HG02973 (cell line): Measurements from ENCODE around the gene USP22.
"Not testable (repeated sequence)": the region's sequence is repeated elsewhere in the genome, so short reads cannot be mapped to it uniquely, and the experiment has no call there.

Experiments used
- ATAC-seq: cut with Tn5 transposase; IDR thresholded peaks from one replicate; pipeline ENCODE4 v1.9.1; 2021; ENCODE audit warnings: moderate library complexity; ENCODE audit not compliant: unreplicated experiment

The USP22 gene

DNA sequence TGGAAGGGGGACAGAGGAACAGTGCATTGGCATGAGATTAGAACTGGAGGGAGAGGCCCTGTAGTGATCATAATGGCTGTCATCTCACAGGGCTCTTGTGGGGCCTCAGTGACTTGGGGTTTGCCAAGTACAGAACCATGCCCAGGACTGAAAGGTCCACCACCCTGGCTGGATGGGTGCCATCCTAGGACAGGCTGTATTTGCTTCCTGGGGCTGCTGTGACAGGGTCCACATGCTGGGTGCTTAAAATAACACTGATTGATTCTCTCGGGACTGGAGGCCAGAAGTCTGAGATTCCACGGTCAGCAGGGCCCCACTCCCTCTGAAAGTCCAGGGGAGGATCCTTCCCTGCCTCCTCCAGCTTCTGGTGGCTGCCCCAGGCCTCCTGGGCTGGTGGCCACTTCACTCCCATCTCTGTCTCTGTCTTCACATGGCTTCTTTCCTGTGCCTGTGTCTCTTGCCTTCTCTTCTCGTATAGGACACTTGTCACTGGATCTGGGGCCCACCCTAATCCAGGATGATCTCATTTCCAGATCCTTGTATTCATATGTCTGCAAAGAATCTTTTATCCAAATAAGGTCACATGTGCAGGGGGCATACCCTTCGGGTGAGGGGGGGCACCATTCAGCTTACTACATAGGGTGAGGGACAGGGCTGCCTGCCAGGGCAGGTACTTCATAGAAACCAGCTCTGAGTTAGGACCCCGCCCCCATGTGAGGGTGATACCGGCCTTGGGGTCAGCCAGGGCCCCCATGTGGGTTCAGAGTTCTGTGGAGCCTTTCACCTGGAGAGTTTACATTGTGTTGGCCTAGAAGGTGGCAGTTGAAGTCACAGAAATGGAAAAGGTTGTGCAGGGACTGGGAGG is 52.6 kb downstream of the USP22 start:
- ATAC-seq = no peak

DNA sequence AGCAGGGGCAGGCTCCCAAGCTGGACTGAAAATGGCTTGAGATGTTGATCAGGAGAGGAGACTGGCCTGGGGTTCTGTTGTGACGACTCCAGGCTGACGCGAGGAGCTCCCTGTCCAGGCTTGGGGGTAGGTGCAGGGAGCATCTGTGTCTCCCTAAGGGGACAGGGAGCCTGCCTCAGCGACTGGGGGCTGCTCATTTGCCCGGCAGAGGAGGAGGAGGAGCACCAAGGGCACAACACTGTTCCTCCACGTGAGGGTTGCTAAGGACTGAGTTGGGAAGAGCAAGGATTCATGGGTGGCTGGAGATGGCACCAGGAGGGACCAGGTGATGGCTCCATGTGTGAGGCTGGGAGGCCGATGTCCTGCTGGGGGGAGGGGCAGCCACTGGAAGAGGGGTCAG is 53.3 kb downstream of the USP22 start:
- no peak for ATAC-seq

- ATAC-seq = no peak
Observed at GRCh38 chr17:20988896-20989295, 53.9 kb downstream of the USP22 start.

DNA sequence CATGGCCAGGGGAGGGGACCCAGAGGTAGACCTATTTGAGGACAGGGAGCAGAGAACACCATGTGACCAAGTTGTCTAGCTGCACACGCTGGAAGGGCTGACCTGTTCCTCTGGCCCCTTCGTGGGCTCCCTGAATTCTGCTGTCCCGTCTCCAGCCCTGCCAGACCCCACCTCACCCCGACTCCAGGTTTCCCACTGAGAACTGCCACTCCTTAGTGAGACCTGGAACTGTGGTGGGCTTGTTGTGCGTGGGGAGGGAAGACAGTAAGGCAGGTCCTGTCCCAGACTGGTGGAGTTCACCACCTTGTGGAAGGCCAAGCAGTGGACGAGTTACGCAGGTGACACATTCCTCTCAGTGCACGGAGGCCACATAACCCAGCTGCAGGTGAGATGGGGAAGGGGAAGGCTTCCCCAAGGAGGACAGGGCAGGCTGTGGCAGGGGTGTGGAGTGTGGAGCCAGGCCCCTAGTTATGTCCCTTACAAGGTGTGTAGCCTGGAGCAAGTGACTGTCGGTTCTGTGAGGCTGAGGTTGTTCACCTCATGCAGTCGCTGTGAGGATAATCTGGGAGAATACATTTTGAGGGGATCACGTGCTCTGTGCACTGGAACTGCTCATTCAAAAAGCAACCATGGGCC is 54.7 kb downstream of the USP22 start:
- no peak for ATAC-seq

GRCh38 chr17:20987511-20987910 is 55.3 kb downstream of the USP22 start:
- ATAC-seq = no peak

DNA sequence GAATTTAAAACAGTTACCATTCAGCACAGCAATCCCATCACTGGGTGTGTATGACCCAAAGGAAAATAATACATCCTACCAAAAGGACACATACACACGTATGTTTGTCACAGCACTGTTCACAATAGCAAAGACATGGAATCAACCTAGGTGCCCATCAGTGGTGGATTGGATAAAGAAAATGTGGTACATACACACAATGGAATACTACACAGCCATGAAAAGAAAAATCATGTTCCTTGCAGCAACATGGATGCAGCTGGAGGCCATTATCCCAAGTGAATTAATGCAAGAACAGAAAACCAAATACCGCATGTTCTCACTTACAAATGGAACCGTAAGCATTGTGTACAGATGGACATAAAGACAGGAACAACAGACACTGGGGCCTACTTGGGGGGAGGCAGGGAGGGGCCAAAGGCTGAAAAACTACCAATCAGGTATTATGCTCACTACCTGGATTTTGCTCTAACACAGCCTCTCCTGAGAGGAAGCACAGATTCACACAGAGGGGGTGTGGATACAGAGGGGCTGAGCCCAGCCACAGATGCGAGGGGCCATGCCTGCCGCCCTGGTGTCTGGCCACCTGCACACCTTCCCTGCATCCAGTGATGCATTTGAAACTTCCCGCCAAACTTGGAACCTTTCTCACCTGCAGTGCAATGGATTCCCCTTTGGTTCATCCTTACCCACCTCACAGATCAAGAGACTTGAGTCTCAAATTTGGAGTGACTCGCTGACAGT is 55.9 kb downstream of the USP22 start:
- no peak for ATAC-seq

GRCh38 chr17:20983359-20983637 is 59.5 kb downstream of the USP22 start:
- no peak for ATAC-seq

GRCh38 chr17:20982589-20983358 is 60.0 kb downstream of the USP22 start:
- ATAC-seq = no peak

DNA sequence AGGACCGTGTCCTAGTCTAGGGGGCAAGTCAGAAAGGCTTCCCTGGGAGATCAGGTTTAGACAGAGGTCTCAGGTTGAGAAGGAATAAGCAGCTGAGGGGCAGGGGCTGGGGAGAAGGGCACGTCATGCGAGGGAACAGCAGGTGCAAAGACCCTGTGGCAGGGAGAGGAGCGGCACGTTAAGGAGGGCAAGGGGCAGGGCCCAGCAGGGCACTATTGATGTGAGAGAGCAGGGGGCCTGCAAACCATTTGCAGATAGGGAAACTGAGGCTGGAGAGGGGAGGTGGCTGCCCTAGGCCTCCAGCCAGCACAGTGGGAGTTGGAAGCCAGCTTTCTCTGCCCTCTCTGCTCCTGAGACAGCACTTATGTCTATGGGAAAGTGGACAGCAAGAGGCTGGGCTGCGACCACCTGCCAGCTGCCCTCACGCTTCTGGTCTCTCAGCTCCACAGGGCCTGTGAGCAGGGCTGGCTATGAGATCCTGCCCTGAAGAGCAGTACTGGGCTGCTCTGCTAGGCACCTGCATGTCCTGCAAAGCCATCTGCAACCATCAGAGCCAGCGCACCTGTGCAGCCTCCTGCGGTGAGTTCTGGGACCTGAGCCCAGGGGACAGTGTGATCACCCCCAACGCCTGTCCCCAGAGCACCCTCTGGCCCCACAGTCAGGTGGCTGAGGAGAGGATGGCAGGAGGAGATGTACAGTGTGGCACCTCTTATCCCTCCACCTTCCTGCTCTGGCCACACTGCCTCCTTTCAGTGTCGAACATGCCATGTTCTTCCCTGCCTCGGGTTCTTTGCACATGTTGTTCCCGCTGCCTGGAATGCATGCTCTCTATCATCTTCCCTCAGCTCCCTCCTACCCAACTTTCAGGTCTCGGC is 61.5 kb downstream of the USP22 start:
- no peak for ATAC-seq

- no peak for ATAC-seq
Observed at GRCh38 chr17:20979792-20980083, 63.1 kb downstream of the USP22 start.

DNA sequence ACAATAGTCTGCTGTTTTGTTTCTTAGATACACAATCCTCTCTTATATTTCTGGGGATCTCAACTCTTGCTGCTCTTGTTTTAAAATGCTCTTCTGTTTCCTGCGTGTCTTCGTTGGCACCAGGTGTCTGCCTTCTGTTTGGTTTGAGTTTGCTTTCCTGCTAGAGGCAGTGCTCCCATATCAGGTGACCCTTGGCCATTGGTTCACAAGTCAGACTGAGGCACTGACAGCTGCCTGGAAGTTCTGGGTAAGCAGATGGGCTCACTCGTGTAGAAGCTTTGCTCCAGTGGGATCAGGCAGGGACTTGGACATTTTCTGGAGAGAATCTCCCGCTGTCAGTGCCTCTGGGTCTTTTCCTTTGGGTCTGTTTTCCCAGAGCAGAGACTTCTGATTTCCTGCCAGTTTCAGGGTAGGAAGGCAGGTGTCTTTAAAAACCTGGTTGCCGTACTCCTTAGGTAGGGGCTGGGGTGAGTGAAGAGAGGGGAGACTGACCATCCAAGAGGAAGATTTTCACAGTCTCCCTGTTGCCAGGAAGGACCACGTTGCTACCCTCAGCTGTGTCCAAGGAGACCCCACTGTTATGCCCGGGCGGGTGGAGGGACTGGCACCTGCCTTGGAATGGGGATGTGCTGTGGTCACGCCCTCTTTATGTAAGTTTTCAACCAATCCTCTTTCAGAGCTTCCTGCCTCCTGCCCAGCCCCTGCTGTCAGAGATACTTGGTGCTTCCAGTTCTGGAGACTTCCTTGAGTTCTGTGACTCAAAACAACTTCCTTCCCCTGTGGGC is 63.6 kb downstream of the USP22 start:
- ATAC-seq = not testable (repeated sequence)

GRCh38 chr17:20977609-20978253 is 65.1 kb downstream of the USP22 start:
- not testable (repeated sequence) for ATAC-seq

GRCh38 chr17:20975566-20975965 is 67.2 kb downstream of the USP22 start:
- ATAC-seq = no peak

DNA sequence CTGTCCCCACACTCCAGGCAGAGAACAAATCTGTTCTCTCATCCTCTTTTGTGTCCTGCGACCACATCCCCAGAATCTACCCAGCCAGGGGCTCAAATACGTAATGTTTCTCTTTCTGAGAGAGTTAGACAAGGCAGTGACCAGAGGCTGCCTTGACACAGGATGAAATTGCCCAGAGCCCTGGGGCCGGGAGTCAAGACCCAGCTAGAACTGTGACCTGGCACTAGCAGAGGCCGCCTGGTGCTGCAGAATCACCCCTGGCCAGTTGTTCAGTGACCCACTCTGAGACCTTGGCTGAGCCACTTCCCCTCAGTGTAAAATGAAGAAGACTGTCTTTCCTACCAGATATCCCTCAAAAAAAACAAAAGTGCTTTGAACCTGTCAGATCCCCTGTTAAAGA is 72.5 kb downstream of the USP22 start:
- no peak for ATAC-seq

GRCh38 chr17:20968913-20969616 is 73.7 kb downstream of the USP22 start:
- ATAC-seq = no peak

DNA sequence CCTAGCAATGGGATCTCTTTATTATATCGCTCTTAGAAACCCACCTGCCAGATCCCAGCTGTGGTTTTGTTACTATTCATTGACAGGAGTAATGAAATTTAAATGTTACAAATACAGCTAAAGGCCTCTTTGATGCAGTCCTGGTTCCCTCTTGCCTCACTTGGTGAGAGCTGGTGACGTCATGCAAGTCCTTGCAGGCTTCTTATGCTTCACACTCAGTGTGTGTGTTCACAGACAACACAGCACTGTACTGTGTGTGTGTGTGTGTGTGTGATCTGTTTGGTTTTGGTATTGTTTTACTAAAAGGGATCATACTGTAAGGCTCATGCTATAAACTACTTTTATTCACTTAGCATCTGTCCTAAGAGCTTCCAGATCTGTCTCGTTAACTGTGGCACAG is 75.0 kb downstream of the USP22 start:
- ATAC-seq = no peak

DNA sequence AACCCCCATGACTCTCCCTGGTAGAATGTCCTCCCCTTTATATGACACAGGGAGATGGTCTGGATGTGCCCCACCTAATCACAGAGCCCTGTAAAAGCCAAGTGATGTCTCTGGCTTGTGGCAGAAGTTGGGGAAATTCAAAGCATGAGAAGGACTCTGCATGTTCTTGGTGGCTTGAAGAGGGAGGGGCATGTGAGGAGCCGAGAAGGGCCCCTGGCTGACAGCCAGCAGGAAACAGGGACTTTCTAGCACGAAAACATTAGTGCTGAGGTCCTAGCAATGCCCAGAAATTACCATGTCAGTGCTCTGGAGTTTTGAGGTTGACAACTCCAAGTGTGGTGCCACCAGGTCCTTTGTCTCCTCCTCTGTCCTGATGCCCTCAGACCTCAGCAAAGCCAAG is 75.9 kb downstream of the USP22 start:
- ATAC-seq = no peak

DNA sequence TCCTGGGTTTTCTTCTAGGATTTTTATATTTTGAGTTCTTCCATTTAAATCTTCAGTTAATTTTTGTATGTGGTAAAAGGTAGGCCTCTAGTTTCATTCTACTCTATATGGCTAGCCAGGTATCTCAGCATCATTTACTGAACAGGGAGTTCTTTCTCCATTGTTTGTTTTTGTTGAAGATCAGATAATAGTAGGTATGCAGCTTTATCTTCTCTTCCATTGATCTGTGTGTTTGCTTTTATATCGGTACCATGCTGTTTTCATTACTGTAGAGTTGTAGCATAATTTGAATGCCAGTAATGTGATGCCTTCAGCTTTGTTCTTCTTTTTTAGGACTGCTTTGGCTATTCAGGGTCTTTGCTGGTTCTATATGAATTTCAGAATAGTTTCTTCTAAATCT is 77.3 kb downstream of the USP22 start:
- ATAC-seq = no peak

- no peak for ATAC-seq
Observed at GRCh38 chr17:20961586-20961985, 81.2 kb downstream of the USP22 start.
